ENCODE results near the gene PPM1H.

DNA sequence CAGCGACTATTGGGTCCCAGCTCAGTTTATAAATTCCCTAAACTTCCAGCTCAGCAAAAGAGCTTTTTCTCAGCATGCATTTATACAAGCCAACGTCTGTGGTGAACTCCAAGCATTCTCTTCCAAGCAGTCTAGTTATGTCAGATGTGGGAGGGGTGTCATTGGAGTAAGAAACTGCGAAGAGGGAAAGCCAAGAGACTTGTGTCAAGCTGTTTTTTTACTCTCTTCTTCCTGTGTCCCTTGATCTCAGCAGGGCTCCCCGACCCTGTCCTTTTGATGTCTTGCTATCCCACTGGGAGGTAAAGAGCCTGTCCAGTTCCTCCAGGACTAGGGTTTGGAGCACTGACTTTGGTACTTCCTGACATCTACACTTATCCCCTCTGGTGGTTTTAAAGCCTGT lies 69.0 kb downstream of the PPM1H start:
- no peak for TF ChIP-seq POLR2A (IDR thresholded peaks at IDR 0.05)
- TF ChIP-seq, protein P1, sequence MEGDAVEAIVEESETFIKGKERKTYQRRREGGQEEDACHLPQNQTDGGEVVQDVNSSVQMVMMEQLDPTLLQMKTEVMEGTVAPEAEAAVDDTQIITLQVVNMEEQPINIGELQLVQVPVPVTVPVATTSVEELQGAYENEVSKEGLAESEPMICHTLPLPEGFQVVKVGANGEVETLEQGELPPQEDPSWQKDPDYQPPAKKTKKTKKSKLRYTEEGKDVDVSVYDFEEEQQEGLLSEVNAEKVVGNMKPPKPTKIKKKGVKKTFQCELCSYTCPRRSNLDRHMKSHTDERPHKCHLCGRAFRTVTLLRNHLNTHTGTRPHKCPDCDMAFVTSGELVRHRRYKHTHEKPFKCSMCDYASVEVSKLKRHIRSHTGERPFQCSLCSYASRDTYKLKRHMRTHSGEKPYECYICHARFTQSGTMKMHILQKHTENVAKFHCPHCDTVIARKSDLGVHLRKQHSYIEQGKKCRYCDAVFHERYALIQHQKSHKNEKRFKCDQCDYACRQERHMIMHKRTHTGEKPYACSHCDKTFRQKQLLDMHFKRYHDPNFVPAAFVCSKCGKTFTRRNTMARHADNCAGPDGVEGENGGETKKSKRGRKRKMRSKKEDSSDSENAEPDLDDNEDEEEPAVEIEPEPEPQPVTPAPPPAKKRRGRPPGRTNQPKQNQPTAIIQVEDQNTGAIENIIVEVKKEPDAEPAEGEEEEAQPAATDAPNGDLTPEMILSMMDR (IDR thresholded peaks at IDR 0.05 in 4 of 5, conservative IDR thresholded peaks at IDR 0.05 in 1 of 5), result no peak

Data from gastrocnemius medialis (tissue), 4 donors.